Endothelial cell of umbilical vein (primary cell): ENCODE results near the gene NTF4. TPM values are rescaled to one million over a fixed set of nuclear protein-coding genes. Genes with fewer than 3 reads are reported as not detected.

Source experiments
- BruUV-seq: library from RNA; stranded (reverse); fragments of 400-500 nt; replicated peaks from 2 replicates; lab custom pipeline; 2021; lab: Mats Ljungman, UMichigan
- CTCF ChIA-PET: fragments of 300-600, 350-600 bp; sonication (Branson Sonifier 250); formaldehyde crosslinking; loops from one replicate; lab custom pipeline; 2021; ENCODE audit warnings: antibody characterized with exemption, inconsistent platforms; lab: Charles Lee
- POLR2A ChIA-PET: fragments of 300-600, 350-600 bp; sonication (Branson Sonifier 250); formaldehyde crosslinking; loops from one replicate; lab custom pipeline; 2021; ENCODE audit warnings: antibody characterized with exemption, inconsistent platforms; lab: Charles Lee
- DNase-seq: peaks from one replicate; pipeline ENCODE4 v3.0.0-alpha.2; 2011; ENCODE audit warnings: low read depth, low spot score
- FAIRE-seq: peaks from 2 replicates; lab custom pipeline; 2011; peaks lifted over from hg19 to GRCh38; lab: Jason Lieb, UNC
- H2AFZ ChIP-seq: 2 replicates; pipeline ENCODE4 v1.6.0; 2012; ENCODE audit warnings: low read depth, low read length, control low read depth, inconsistent platforms
- H3K27ac ChIP-seq: 2 replicates; pipeline ENCODE4 v1.5.1; 2011; ENCODE audit warnings: low read depth, mild to moderate bottlenecking, control low read depth, low read length, moderate library complexity; ENCODE audit not compliant: insufficient read depth
- H3K27me3 ChIP-seq, 2 experiments: 2 replicates each; pipeline versions ENCODE4 v1.6.0 to v1.6.1; 2011; ENCODE audit warnings: low read length in 2 of 2, mixed read lengths in 1 of 2; ENCODE audit not compliant: control insufficient read depth in 2 of 2, insufficient read depth in 2 of 2
- H3K36me3 ChIP-seq, 2 experiments: 2 replicates in 1 of 2; 3 replicates in 1 of 2; pipeline ENCODE4 v1.5.1; 2011; ENCODE audit warnings: low read length in 2 of 2, mild to moderate bottlenecking in 1 of 2, moderate library complexity in 1 of 2; ENCODE audit not compliant: control insufficient read depth in 2 of 2, insufficient read depth in 2 of 2; ENCODE audit errors: extremely low read depth in 1 of 2
- H3K4me1 ChIP-seq: 3 replicates; pipeline ENCODE4 v1.5.1; 2011; ENCODE audit warnings: mild to moderate bottlenecking, low read length; ENCODE audit not compliant: control insufficient read depth, insufficient read depth; ENCODE audit errors: extremely low read depth
- H3K4me2 ChIP-seq: 2 replicates; pipeline ENCODE4 v1.6.1; 2011; ENCODE audit warnings: low read length, control low read depth, mixed read lengths; ENCODE audit not compliant: insufficient read depth
- H3K4me3 ChIP-seq, 3 experiments: fragments of 200-600 bp in 1 of 3; sonication (generic), shearing (Covaris generic) in 1 of 3; replicated peaks in 1 of 3; 2 replicates each; pipeline ENCODE4 v1.5.1; 2011 to 2016; ENCODE audit warnings: control low read depth in 3 of 3, low read length in 3 of 3, mild to moderate bottlenecking in 2 of 3, inconsistent platforms in 1 of 3, low read depth in 1 of 3, moderate library complexity in 1 of 3; ENCODE audit not compliant: insufficient read depth in 1 of 3
- H3K79me2 ChIP-seq: 2 replicates; pipeline ENCODE4 v1.6.0; 2012; ENCODE audit warnings: low read length, inconsistent platforms; ENCODE audit not compliant: control insufficient read depth, insufficient read depth
- H3K9ac ChIP-seq: replicated peaks from 2 replicates; pipeline ENCODE3; 2011; ENCODE audit warnings: low read length, control low read depth; ENCODE audit not compliant: insufficient read depth; ENCODE audit errors: extremely low read depth
- H3K9me1 ChIP-seq: replicated peaks from 3 replicates; pipeline ENCODE4 v1.6.0; 2011; ENCODE audit warnings: mild to moderate bottlenecking, low read length; ENCODE audit not compliant: control insufficient read depth, insufficient read depth; ENCODE audit errors: extremely low read depth
- H3K9me3 ChIP-seq: replicated peaks from 2 replicates; pipeline ENCODE4 v1.5.1; 2012; ENCODE audit warnings: low read length, inconsistent platforms; ENCODE audit not compliant: control insufficient read depth, insufficient read depth
- H4K20me1 ChIP-seq: replicated peaks from 2 replicates; pipeline ENCODE3; 2011; ENCODE audit warnings: mild to moderate bottlenecking, low read length; ENCODE audit not compliant: control insufficient read depth, insufficient read depth; ENCODE audit errors: extremely low read depth
- CTCF ChIP-seq, 2 donors: IDR thresholded peaks; 1 replicate in 1 of 2; 2 replicates in 1 of 2; pipeline ENCODE4 v1.5.1; 2011; ENCODE audit warnings: low read length in 2 of 2, mild to moderate bottlenecking in 2 of 2, moderate library complexity in 2 of 2, control low read depth in 1 of 2, inconsistent platforms in 1 of 2, low read depth in 1 of 2; ENCODE audit not compliant: insufficient read depth in 1 of 2; ENCODE audit errors: extremely low read depth in 1 of 2
- MAX ChIP-seq: IDR thresholded peaks from 2 replicates; pipeline ENCODE4 v1.6.1; 2011; ENCODE audit not compliant: insufficient read depth, insufficient read length
- POLR2A ChIP-seq: IDR thresholded peaks from 2 replicates; pipeline ENCODE4 v1.6.1; 2012; ENCODE audit warnings: low read depth, mild to moderate bottlenecking, control low read depth, low read length
- POLR2AphosphoS5 ChIP-seq: IDR thresholded peaks from 2 replicates; pipeline ENCODE4 v1.6.1; 2012; ENCODE audit warnings: low read depth, mild to moderate bottlenecking, control low read depth, low read length, moderate library complexity; ENCODE audit not compliant: insufficient read depth
- dilution Hi-C: fragments of 300-500 bp; cut with MboI; formaldehyde crosslinking; loops from one replicate; pipeline ENCODE4 v1.15.0; 2019; ENCODE audit warnings: low sequenced_read_pairs; ENCODE audit not compliant: extremely low pct_ligation_motif_present
- intact Hi-C: fragments of 100-400 bp; cut with micrococcal nuclease; formaldehyde crosslinking; loops from one replicate; pipeline ENCODE4 v1.10.0; 2022
- polyA plus RNA-seq, 4 experiments: library from polyadenylated mRNA; depleted of rRNA in 3 of 4; stranded (reverse) in 3 of 4; unstranded in 1 of 4; fragments of >200 nt; gene quantifications; 2 replicates each; pipeline versions ENCODE4 v1.2.1 to v1.2.3, GENCODE V29; 2011 to 2012; ENCODE audit warnings: missing spikeins in 1 of 4
- total RNA-seq: library from RNA; stranded (reverse); gene quantifications from 2 replicates; pipeline ENCODE4 v1.2.3, GENCODE V29; 2021

The NTF4 gene
- total and polyA plus RNA-seq, 2 donors (not counting 3 experiments of a cell fraction or from before 2014, with no cell fraction given): not detected

GRCh38 chr19:49113762-49114629 lies 49.4 kb upstream of the NTF4 start, which contains the start of gene LIN7B:
Gene LIN7B (plus strand): TSS chr19:49114370. CDS start chr19:49114405, 35 bp downstream.
- H3K4me1 ChIP-seq: peaks cover 12% of the 10 kb centered on the region
- peak within 1 kb of the TSS; percentile 89 for H2AFZ ChIP-seq
- H3K79me2 ChIP-seq: no peaks in the 10 kb centered on the region
- TF ChIP-seq CTCF (IDR thresholded peaks at IDR 0.05; ENCODE audit: extremely low read depth in 1 of 2, insufficient read depth in 1 of 2, low read depth in 1 of 2, low read length in 2 of 2) (peak; percentile 50 to 57), MAX (no peak), POLR2AphosphoS5 (peak; percentile 43), POLR2A (peak; percentile 35)
- intact Hi-C loops: no loop called here
- H3K27me3 ChIP-seq: no peaks in the 10 kb centered on the region
- DNase-seq: peak; percentile 74
- H3K9me3 ChIP-seq: no peaks in the 10 kb centered on the region
- BruUV-seq: no TSS peak
- H3K9ac ChIP-seq: peak within 1 kb of the TSS; percentile 59
- ChIA-PET CTCF (interaction anchor here (0.6 to 6.5 kb wide), 27 partner anchors 8 to 338 kb away, joined by 3 to 60 read pairs (median 3); partner anchors contain the start of genes GYS1, PIH1D1 and RUVBL2), POLR2A (interaction anchor here (0.5 to 1.7 kb wide), 4 partner anchors 14 to 164 kb away, joined by 3 to 5 read pairs (median 4); no protein-coding TSS in a partner anchor)
- H3K4me2 ChIP-seq: peak within 1 kb of the TSS; percentile 66
- peak within 1 kb of the TSS; percentile 42 to 48 (median 47) for H3K4me3 ChIP-seq
- peaks cover 2 to 4% of the 10 kb centered on the region in 2 experiments for H3K36me3 ChIP-seq
- no peaks in the 10 kb centered on the region for H4K20me1 ChIP-seq
- no peak within 1 kb of the TSS for H3K27ac ChIP-seq
- dilution Hi-C loops: no loop called here
- FAIRE-seq: peak; percentile 64
- H3K9me1 ChIP-seq: no peaks in the 10 kb centered on the region
